Activated CD4-positive, CD25-positive, alpha-beta regulatory T cell treated with anti-CD3 and anti-CD28 coated beads, Interleukin-2, amount 50 U/mL, for 24 hours (primary cell): ENCODE data around the gene RBM20.
A peak's percentile ranks its signal among the peaks of the same experiment; 100 is the strongest.

ENCODE experiments used
- ATAC-seq, 2 donors: fragments of 150-1000 bp; cut with Tn5 transposase; one replicate each; pipeline ENCODE4 v1.10.0; 2021; ENCODE audit warnings: mild to moderate bottlenecking in 1 of 2, moderate library complexity in 1 of 2

The RBM20 gene

GRCh38 chr10:110744782-110745181 is 100.6 kb downstream of the RBM20 start:
- ATAC-seq = no peak

GRCh38 chr10:110746254-110746826 is 102.2 kb downstream of the RBM20 start:
- ATAC-seq = no peak

GRCh38 chr10:110746969-110747608 is 103.0 kb downstream of the RBM20 start:
- ATAC-seq = peak in 1 of 2 donors; percentile 7

- peak; percentile 48 to 50 for ATAC-seq
Measured at GRCh38 chr10:110747609-110748464, 103.7 kb downstream of the RBM20 start.

GRCh38 chr10:110748970-110749369 is 104.8 kb downstream of the RBM20 start:
- no peak for ATAC-seq

- no peak for ATAC-seq
Measured at GRCh38 chr10:110750931-110751330, 106.8 kb downstream of the RBM20 start.

GRCh38 chr10:110751850-110752249 is 107.7 kb downstream of the RBM20 start:
- peak in 1 of 2 donors; percentile 57 for ATAC-seq

- no peak for ATAC-seq
Measured at GRCh38 chr10:110753462-110753861, 109.3 kb downstream of the RBM20 start.

- ATAC-seq = no peak
Measured at GRCh38 chr10:110754375-110755105, 110.4 kb downstream of the RBM20 start.

GRCh38 chr10:110755781-110756180 is 111.6 kb downstream of the RBM20 start:
- ATAC-seq = no peak

- ATAC-seq = no peak
Measured at GRCh38 chr10:110756876-110757275, 112.7 kb downstream of the RBM20 start.

GRCh38 chr10:110757586-110757985 is 113.5 kb downstream of the RBM20 start:
- no peak for ATAC-seq

GRCh38 chr10:110758128-110758765 is 114.1 kb downstream of the RBM20 start:
- no peak for ATAC-seq

GRCh38 chr10:110758898-110759297 is 114.8 kb downstream of the RBM20 start:
- ATAC-seq = no peak

GRCh38 chr10:110759523-110759922 is 115.4 kb downstream of the RBM20 start:
- no peak for ATAC-seq

- ATAC-seq = no peak
Measured at GRCh38 chr10:110762109-110762848, 118.1 kb downstream of the RBM20 start.

GRCh38 chr10:110762849-110763211 is 118.7 kb downstream of the RBM20 start:
- no peak for ATAC-seq

- ATAC-seq = no peak
Measured at GRCh38 chr10:110764378-110764777, 120.2 kb downstream of the RBM20 start.

GRCh38 chr10:110764793-110765512 is 120.8 kb downstream of the RBM20 start:
- ATAC-seq = no peak

- ATAC-seq = no peak
Measured at GRCh38 chr10:110765513-110766319, 121.6 kb downstream of the RBM20 start.
